ENCODE measurements around the gene ADAMTS6.
"Not testable (repeated sequence)": the region's sequence is repeated elsewhere in the genome, so short reads cannot be mapped to it uniquely, and the experiment has no call there.

ADAMTS6 gene

DNA sequence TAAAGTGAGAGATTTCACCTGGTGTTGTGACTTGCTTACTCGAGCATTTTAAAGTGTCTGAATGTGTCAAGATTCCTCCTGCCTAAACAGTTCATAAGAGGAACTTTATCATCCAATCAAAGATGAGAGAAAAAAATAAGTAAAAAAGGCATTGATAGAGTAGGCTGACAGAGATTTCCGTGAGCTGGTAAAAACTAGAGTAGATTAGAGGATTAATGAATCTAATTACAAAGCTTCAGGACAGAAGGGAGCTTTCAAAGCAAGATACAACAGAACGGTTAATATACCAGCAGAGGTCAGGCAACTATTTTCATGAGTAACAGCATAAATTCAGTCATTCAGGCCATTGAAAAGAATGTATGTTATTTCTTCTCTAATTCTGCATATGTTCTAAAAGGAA, 91.5 kb downstream of the ADAMTS6 start (continued):
- TF ChIP-seq, protein P1, sequence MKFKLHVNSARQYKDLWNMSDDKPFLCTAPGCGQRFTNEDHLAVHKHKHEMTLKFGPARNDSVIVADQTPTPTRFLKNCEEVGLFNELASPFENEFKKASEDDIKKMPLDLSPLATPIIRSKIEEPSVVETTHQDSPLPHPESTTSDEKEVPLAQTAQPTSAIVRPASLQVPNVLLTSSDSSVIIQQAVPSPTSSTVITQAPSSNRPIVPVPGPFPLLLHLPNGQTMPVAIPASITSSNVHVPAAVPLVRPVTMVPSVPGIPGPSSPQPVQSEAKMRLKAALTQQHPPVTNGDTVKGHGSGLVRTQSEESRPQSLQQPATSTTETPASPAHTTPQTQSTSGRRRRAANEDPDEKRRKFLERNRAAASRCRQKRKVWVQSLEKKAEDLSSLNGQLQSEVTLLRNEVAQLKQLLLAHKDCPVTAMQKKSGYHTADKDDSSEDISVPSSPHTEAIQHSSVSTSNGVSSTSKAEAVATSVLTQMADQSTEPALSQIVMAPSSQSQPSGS (tag by site-specific recombination; IDR thresholded peaks at IDR 0.05; ENCODE audit: low read depth) = no peak
- no peak for TF ChIP-seq ZNF48 (tag by site-specific recombination; IDR thresholded peaks at IDR 0.05)
- TF ChIP-seq, protein P2, sequence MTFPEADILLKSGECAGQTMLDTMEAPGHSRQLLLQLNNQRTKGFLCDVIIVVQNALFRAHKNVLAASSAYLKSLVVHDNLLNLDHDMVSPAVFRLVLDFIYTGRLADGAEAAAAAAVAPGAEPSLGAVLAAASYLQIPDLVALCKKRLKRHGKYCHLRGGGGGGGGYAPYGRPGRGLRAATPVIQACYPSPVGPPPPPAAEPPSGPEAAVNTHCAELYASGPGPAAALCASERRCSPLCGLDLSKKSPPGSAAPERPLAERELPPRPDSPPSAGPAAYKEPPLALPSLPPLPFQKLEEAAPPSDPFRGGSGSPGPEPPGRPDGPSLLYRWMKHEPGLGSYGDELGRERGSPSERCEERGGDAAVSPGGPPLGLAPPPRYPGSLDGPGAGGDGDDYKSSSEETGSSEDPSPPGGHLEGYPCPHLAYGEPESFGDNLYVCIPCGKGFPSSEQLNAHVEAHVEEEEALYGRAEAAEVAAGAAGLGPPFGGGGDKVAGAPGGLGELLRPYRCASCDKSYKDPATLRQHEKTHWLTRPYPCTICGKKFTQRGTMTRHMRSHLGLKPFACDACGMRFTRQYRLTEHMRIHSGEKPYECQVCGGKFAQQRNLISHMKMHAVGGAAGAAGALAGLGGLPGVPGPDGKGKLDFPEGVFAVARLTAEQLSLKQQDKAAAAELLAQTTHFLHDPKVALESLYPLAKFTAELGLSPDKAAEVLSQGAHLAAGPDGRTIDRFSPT (tag by site-specific recombination; IDR thresholded peaks at IDR 0.05) = no peak

DNA sequence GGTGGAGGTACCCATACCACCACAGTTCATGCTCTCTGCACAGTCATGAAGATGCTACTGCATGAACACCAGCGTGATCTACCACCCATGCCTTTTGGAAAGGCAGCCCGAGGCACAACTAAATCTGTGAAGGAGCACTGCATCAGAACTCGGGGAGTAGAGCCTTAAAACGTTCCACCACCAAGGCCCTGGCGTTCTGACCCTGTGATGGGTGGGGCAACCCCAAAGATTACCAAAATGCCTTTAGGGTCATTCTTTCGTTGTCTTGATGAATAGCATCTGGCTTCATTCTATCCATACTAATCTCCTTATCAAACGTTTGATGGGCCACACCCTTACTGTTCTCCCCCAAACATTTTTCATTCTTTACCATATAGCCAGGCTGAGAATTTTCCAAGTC, 97.9 kb downstream of the ADAMTS6 start:
- ChIA-PET CTCF (no interaction called here), POLR2A (no interaction called here)
- H3K4me3 ChIP-seq (ENCODE audit: low read depth, low read length) = no peak overlapping the region

DNA sequence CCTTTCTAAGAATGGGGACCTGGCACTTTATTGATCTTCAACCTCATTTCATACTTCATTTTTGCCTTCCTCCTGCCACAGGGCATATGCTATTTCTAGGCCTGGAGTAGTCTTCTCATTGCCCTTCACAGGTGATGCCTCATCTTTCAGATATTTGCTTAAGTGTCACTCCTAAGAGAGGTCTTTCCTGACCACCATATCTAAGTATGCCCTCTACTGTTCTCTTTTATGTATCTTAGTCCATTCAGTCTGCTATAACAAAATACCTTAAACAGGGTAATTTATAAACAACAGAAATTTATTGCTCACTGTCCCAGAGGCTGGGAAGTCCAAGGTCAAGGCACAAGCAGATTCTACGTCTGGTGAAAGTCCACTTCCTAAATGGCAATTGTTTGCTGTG, 99.1 kb downstream of the ADAMTS6 start:
- Histone ChIP-seq H3K36me3 (ENCODE audit: control insufficient read depth in 2 of 2, insufficient read depth in 1 of 2, low read length in 2 of 2) (no peaks in the 10 kb centered on the region), H3K9me3 (ENCODE audit: control insufficient read depth, insufficient read depth, low read depth, low read length) (no peaks in the 10 kb centered on the region), H3K27ac (ENCODE audit: extremely low read depth, low read depth, low read length) (no peak overlapping the region), H3K4me3 (ENCODE audit: low read depth, low read length) (no peak overlapping the region), H3K4me1 (ENCODE audit: control insufficient read depth, insufficient read depth, low read length) (no peaks in the 10 kb centered on the region)
- TF ChIP-seq ZNF266 (tag by site-specific recombination; IDR thresholded peaks at IDR 0.05; ENCODE audit: low read depth) (no peak), ZNF610 (tag by site-specific recombination; IDR thresholded peaks at IDR 0.05; ENCODE audit: borderline replicate concordance) (no peak), ZNF214 (tag by site-specific recombination; IDR thresholded peaks at IDR 0.05; ENCODE audit: borderline replicate concordance) (no peak), ZNF830 (tag by site-specific recombination; IDR thresholded peaks at IDR 0.05; ENCODE audit: low read depth) (no peak)
- ChIA-PET POLR2A (no interaction called here), CTCF (interaction anchor here (0.9 to 1.3 kb wide), 2 partner anchors 15 to 100 kb away, joined by 5 to 7 read pairs; partner anchors contain the start of gene ADAMTS6)

More for the DNA sequence above, 97.9 kb downstream of the ADAMTS6 start:
- H3K27ac ChIP-seq (ENCODE audit: extremely low read depth, low read depth, low read length) = no peak overlapping the region
- H3K36me3 ChIP-seq (ENCODE audit: control insufficient read depth in 2 of 2, insufficient read depth in 1 of 2, low read length in 2 of 2) = no peaks in the 10 kb centered on the region
- no peaks in the 10 kb centered on the region for H3K4me1 ChIP-seq (ENCODE audit: control insufficient read depth, insufficient read depth, low read length)
- TF ChIP-seq ZNF76 (tag by site-specific recombination; IDR thresholded peaks at IDR 0.05; ENCODE audit: borderline replicate concordance, low read depth) = no peak
- TF ChIP-seq, protein P1 (tag by site-specific recombination; IDR thresholded peaks at IDR 0.05; ENCODE audit: low read depth) = no peak
- H3K9me3 ChIP-seq (ENCODE audit: control insufficient read depth, insufficient read depth, low read depth, low read length) = no peaks in the 10 kb centered on the region

DNA sequence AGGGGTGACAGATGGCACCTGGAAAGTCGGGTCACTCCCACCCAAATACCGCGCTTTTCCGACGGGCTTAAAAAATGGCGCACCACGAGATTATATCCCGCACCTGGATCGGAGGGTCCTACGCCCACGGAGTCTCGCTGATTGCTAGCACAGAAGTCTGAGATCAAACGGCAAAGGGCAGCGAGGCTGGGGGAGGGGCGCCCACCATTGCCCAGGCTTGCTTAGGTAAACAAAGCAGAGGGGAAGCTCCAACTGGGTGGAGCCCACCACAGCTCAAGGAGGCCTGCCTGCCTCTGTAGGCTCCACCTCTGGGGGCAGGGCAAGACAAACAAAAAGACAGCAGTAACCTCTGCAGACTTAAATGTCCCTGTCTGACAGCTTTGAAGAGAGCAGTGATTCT, 111.2 kb downstream of the ADAMTS6 start:
- POLR2A ChIA-PET; CTCF ChIA-PET; H3K27ac ChIP-seq (ENCODE audit: extremely low read depth, low read depth, low read length); H3K4me1 ChIP-seq (ENCODE audit: control insufficient read depth, insufficient read depth, low read length); H3K4me3 ChIP-seq (ENCODE audit: low read depth, low read length); H3K9me3 ChIP-seq (ENCODE audit: control insufficient read depth, insufficient read depth, low read depth, low read length); H3K36me3 ChIP-seq (ENCODE audit: control insufficient read depth in 2 of 2, insufficient read depth in 1 of 2, low read length in 2 of 2): not testable (repeated sequence)

DNA sequence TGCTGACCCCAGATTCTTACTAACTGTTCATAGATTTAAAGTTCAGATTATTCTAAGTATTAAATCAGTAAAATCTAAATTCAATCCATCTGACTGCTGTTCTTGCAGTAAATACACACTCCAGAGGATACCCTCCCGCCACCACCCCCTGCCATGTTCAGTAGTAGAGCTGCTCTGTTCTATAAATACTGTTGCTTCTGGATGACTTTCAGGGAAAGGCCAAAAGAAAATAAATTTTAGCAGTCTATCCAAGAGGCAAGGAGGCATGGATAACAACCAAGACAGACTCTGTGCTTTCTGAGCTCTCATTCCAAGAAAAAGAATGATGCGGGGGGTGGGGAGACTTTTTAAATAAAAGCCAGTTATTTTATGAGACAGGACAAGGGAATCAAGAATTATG, 115.1 kb downstream of the ADAMTS6 start:
- no peaks in the 10 kb centered on the region for H3K36me3 ChIP-seq (ENCODE audit: control insufficient read depth in 2 of 2, insufficient read depth in 1 of 2, low read length in 2 of 2)
- H3K4me1 ChIP-seq (ENCODE audit: control insufficient read depth, insufficient read depth, low read length) = no peaks in the 10 kb centered on the region
- no peaks in the 10 kb centered on the region for H3K9me3 ChIP-seq (ENCODE audit: control insufficient read depth, insufficient read depth, low read depth, low read length)
- H3K4me3 ChIP-seq (ENCODE audit: low read depth, low read length) = no peak overlapping the region
- ChIA-PET POLR2A (no interaction called here), CTCF (interaction anchor here (1.0 kb wide), 1 partner anchor 16 kb away, joined by 5 read pairs; no protein-coding TSS in a partner anchor)
- no peak overlapping the region for H3K27ac ChIP-seq (ENCODE audit: extremely low read depth, low read depth, low read length)
- TF ChIP-seq RBAK (tag by site-specific recombination; IDR thresholded peaks at IDR 0.05) (no peak), ZNF121 (tag by site-specific recombination; IDR thresholded peaks at IDR 0.05) (no peak), ZNF548 (tag by site-specific recombination; IDR thresholded peaks at IDR 0.05) (no peak)
- TF ChIP-seq, protein P3, sequence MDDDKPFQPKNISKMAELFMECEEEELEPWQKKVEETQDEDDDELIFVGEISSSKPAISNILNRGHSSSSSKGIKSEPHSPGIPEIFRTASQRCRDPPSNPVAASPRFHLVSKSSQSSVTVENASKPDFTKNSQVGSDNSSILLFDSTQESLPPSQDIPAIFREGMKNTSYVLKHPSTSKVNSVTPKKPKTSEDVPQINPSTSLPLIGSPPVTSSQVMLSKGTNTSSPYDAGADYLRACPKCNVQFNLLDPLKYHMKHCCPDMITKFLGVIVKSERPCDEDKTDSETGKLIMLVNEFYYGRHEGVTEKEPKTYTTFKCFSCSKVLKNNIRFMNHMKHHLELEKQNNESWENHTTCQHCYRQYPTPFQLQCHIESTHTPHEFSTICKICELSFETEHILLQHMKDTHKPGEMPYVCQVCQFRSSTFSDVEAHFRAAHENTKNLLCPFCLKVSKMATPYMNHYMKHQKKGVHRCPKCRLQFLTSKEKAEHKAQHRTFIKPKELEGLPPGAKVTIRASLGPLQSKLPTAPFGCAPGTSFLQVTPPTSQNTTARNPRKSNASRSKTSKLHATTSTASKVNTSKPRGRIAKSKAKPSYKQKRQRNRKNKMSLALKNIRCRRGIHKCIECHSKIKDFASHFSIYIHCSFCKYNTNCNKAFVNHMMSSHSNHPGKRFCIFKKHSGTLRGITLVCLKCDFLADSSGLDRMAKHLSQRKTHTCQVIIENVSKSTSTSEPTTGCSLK (tag by site-specific recombination; IDR thresholded peaks at IDR 0.05) = no peak

Data from HEK293 (cell line).